ENCODE measurements around the gene JAGN1. TPM values are rescaled to one million over a fixed set of nuclear protein-coding genes. Genes with fewer than 3 reads are reported as not detected.
A peak's percentile ranks its signal among the peaks of the same experiment; 100 is the strongest.

Gene JAGN1
- total and polyA plus RNA-seq, 5 donors from 2014 or later = 17.7 to 70.8 (median 54.0) TPM

- Histone ChIP-seq H3K27ac (ENCODE audit: insufficient read depth, low read length, poor library complexity, severe bottlenecking) (no peak within 1 kb of the TSS), H3K27me3 (ENCODE audit: control insufficient read depth, insufficient read depth, low read length) (no peaks in the 10 kb centered on the region), H3K4me3 (ENCODE audit: low read depth, low read length) (no peak within 1 kb of the TSS), H3K36me3 (ENCODE audit: control insufficient read depth, insufficient read depth, low read length) (no peaks in the 10 kb centered on the region), H3K4me1 (ENCODE audit: control insufficient read depth, insufficient read depth, low read length, poor library complexity, severe bottlenecking) (peaks cover 28% of the 10 kb centered on the region), H3K9me3 (ENCODE audit: control insufficient read depth in 2 of 2, low read length in 2 of 2) (no peaks in the 10 kb centered on the region)
- Mint-ChIP-seq H3K27ac (peak within 1 kb of the TSS in 1 of 3 donors; percentile 71), H3K36me3 (no peaks in the 10 kb centered on the region), H3K4me3 (peak within 1 kb of the TSS; percentile 43 to 89 (median 80)), H3K9me3 (peaks cover 0 to 2% (median 0%) of the 10 kb centered on the region in 7 donors), H3K4me1 (peaks cover 0 to 27% (median 9%) of the 10 kb centered on the region in 4 donors), H3K27me3 (peaks cover 5% of the 10 kb centered on the region)
- DNase-seq (no peak), ATAC-seq (ENCODE audit: low read depth in 2 of 2) (no peak)
These were observed 26.6 kb downstream of the JAGN1 start, which contains the start of gene IL17RC for GRCh38 chr3:9916734-9917680. TSS of gene IL17RC (plus strand) at chr3:9917098. CDS start at chr3:9917316, 218 bp downstream.

GRCh38 chr3:9917820-9918219 lies 27.4 kb downstream of the JAGN1 start:
- no peaks in the 10 kb centered on the region for H3K9me3 Mint-ChIP-seq
- H3K27me3 ChIP-seq (ENCODE audit: control insufficient read depth, insufficient read depth, low read length) = no peaks in the 10 kb centered on the region
- H3K27ac ChIP-seq (ENCODE audit: insufficient read depth, low read length, poor library complexity, severe bottlenecking) = no peak overlapping the region
- peak overlapping the region in 1 of 4 donors; percentile 28 for H3K4me3 Mint-ChIP-seq
- no peak for DNase-seq
- H3K4me3 ChIP-seq (ENCODE audit: low read depth, low read length) = no peak overlapping the region
- no peaks in the 10 kb centered on the region for H3K36me3 ChIP-seq (ENCODE audit: control insufficient read depth, insufficient read depth, low read length)
- peaks cover 8% of the 10 kb centered on the region for H3K27me3 Mint-ChIP-seq
- H3K9me3 ChIP-seq (ENCODE audit: control insufficient read depth in 2 of 2, low read length in 2 of 2) = no peaks in the 10 kb centered on the region
- no peaks in the 10 kb centered on the region for H3K36me3 Mint-ChIP-seq
- peaks cover 0 to 20% (median 4%) of the 10 kb centered on the region in 4 donors for H3K4me1 Mint-ChIP-seq
- H3K27ac Mint-ChIP-seq = no peak overlapping the region
- ATAC-seq (ENCODE audit: low read depth in 2 of 2) = no peak
- peaks cover 20% of the 10 kb centered on the region for H3K4me1 ChIP-seq (ENCODE audit: control insufficient read depth, insufficient read depth, low read length, poor library complexity, severe bottlenecking)

GRCh38 chr3:9918261-9919038 lies 28.0 kb downstream of the JAGN1 start:
- Histone ChIP-seq H3K4me3 (ENCODE audit: low read depth, low read length) (no peak overlapping the region), H3K4me1 (ENCODE audit: control insufficient read depth, insufficient read depth, low read length, poor library complexity, severe bottlenecking) (peaks cover 19% of the 10 kb centered on the region), H3K27me3 (ENCODE audit: control insufficient read depth, insufficient read depth, low read length) (no peaks in the 10 kb centered on the region), H3K9me3 (ENCODE audit: control insufficient read depth in 2 of 2, low read length in 2 of 2) (no peaks in the 10 kb centered on the region), H3K36me3 (ENCODE audit: control insufficient read depth, insufficient read depth, low read length) (no peaks in the 10 kb centered on the region), H3K27ac (ENCODE audit: insufficient read depth, low read length, poor library complexity, severe bottlenecking) (no peak overlapping the region)
- Mint-ChIP-seq H3K4me1 (peaks cover 0 to 18% (median 3%) of the 10 kb centered on the region in 4 donors), H3K27me3 (peaks cover 11% of the 10 kb centered on the region), H3K36me3 (no peaks in the 10 kb centered on the region), H3K4me3 (peak overlapping the region in 1 of 4 donors; percentile 47), H3K27ac (peak overlapping the region in 1 of 3 donors; percentile 26), H3K9me3 (no peaks in the 10 kb centered on the region)
- no peak for ATAC-seq (ENCODE audit: low read depth in 2 of 2)
- no peak for DNase-seq

- no peak overlapping the region for H3K4me3 Mint-ChIP-seq
- peaks cover 12% of the 10 kb centered on the region for H3K27me3 Mint-ChIP-seq
These were observed 37.7 kb downstream of the JAGN1 start for GRCh38 chr3:9928158-9928557.

GRCh38 chr3:9930804-9931418 lies 40.5 kb downstream of the JAGN1 start:
- Histone ChIP-seq H3K36me3 (ENCODE audit: control insufficient read depth, insufficient read depth, low read length) (no peaks in the 10 kb centered on the region), H3K4me3 (ENCODE audit: low read depth, low read length) (no peak overlapping the region), H3K4me1 (ENCODE audit: control insufficient read depth, insufficient read depth, low read length, poor library complexity, severe bottlenecking) (peaks cover 36% of the 10 kb centered on the region), H3K27me3 (ENCODE audit: control insufficient read depth, insufficient read depth, low read length) (no peaks in the 10 kb centered on the region), H3K27ac (ENCODE audit: insufficient read depth, low read length, poor library complexity, severe bottlenecking) (no peak overlapping the region), H3K9me3 (ENCODE audit: control insufficient read depth in 2 of 2, low read length in 2 of 2) (no peaks in the 10 kb centered on the region)
- Mint-ChIP-seq H3K27me3 (no peaks in the 10 kb centered on the region), H3K27ac (peak overlapping the region; percentile 14 to 85 (median 81)), H3K4me3 (peak overlapping the region; percentile 33 to 68 (median 62)), H3K4me1 (peaks cover 6 to 41% (median 28%) of the 10 kb centered on the region in 4 donors), H3K9me3 (no peaks in the 10 kb centered on the region), H3K36me3 (peaks cover 8% of the 10 kb centered on the region)
- ATAC-seq (ENCODE audit: low read depth in 2 of 2) (no peak), DNase-seq (peak in 1 of 3 donors; percentile 25)

More at GRCh38 chr3:9928158-9928557, 37.7 kb downstream of the JAGN1 start:
- Mint-ChIP-seq H3K27ac (no peak overlapping the region), H3K9me3 (no peaks in the 10 kb centered on the region), H3K36me3 (no peaks in the 10 kb centered on the region), H3K4me1 (peaks cover 0 to 19% (median 9%) of the 10 kb centered on the region in 4 donors)
- DNase-seq = no peak
- no peak for ATAC-seq (ENCODE audit: low read depth in 2 of 2)
- Histone ChIP-seq H3K27me3 (ENCODE audit: control insufficient read depth, insufficient read depth, low read length) (no peaks in the 10 kb centered on the region), H3K36me3 (ENCODE audit: control insufficient read depth, insufficient read depth, low read length) (no peaks in the 10 kb centered on the region), H3K9me3 (ENCODE audit: control insufficient read depth in 2 of 2, low read length in 2 of 2) (no peaks in the 10 kb centered on the region), H3K4me3 (ENCODE audit: low read depth, low read length) (no peak overlapping the region), H3K27ac (ENCODE audit: insufficient read depth, low read length, poor library complexity, severe bottlenecking) (no peak overlapping the region), H3K4me1 (ENCODE audit: control insufficient read depth, insufficient read depth, low read length, poor library complexity, severe bottlenecking) (peaks cover 12% of the 10 kb centered on the region)

GRCh38 chr3:9932535-9932842 lies 42.1 kb downstream of the JAGN1 start:
- Mint-ChIP-seq H3K36me3 (peaks cover 8% of the 10 kb centered on the region), H3K9me3 (no peaks in the 10 kb centered on the region), H3K4me1 (peaks cover 12 to 49% (median 31%) of the 10 kb centered on the region in 4 donors), H3K27me3 (no peaks in the 10 kb centered on the region), H3K4me3 (peak overlapping the region; percentile 92 to 100 (median 98)), H3K27ac (peak overlapping the region; percentile 98 to 100 (median 100))
- Histone ChIP-seq H3K4me3 (ENCODE audit: low read depth, low read length) (no peak overlapping the region), H3K9me3 (ENCODE audit: control insufficient read depth in 2 of 2, low read length in 2 of 2) (no peaks in the 10 kb centered on the region), H3K27me3 (ENCODE audit: control insufficient read depth, insufficient read depth, low read length) (no peaks in the 10 kb centered on the region), H3K36me3 (ENCODE audit: control insufficient read depth, insufficient read depth, low read length) (peaks cover 7% of the 10 kb centered on the region), H3K4me1 (ENCODE audit: control insufficient read depth, insufficient read depth, low read length, poor library complexity, severe bottlenecking) (peaks cover 36% of the 10 kb centered on the region), H3K27ac (ENCODE audit: insufficient read depth, low read length, poor library complexity, severe bottlenecking) (peak overlapping the region; percentile 98)
- DNase-seq = no peak
- ATAC-seq (ENCODE audit: low read depth in 2 of 2) = no peak

GRCh38 chr3:9932843-9933560 lies 42.6 kb downstream of the JAGN1 start:
- peak; percentile 74 for ATAC-seq (ENCODE audit: low read depth in 2 of 2)
- peak overlapping the region; percentile 92 to 100 (median 98) for H3K4me3 Mint-ChIP-seq
- H3K9me3 ChIP-seq (ENCODE audit: control insufficient read depth in 2 of 2, low read length in 2 of 2) = no peaks in the 10 kb centered on the region
- peak; percentile 80 to 90 (median 83) for DNase-seq
- peaks cover 9% of the 10 kb centered on the region for H3K36me3 Mint-ChIP-seq
- H3K4me1 Mint-ChIP-seq = peaks cover 12 to 49% (median 31%) of the 10 kb centered on the region in 4 donors
- peaks cover 12% of the 10 kb centered on the region for H3K36me3 ChIP-seq (ENCODE audit: control insufficient read depth, insufficient read depth, low read length)
- H3K9me3 Mint-ChIP-seq = no peaks in the 10 kb centered on the region
- H3K27ac ChIP-seq (ENCODE audit: insufficient read depth, low read length, poor library complexity, severe bottlenecking) = peak overlapping the region; percentile 98
- peaks cover 36% of the 10 kb centered on the region for H3K4me1 ChIP-seq (ENCODE audit: control insufficient read depth, insufficient read depth, low read length, poor library complexity, severe bottlenecking)
- no peak overlapping the region for H3K4me3 ChIP-seq (ENCODE audit: low read depth, low read length)
- no peaks in the 10 kb centered on the region for H3K27me3 Mint-ChIP-seq
- H3K27me3 ChIP-seq (ENCODE audit: control insufficient read depth, insufficient read depth, low read length) = no peaks in the 10 kb centered on the region
- H3K27ac Mint-ChIP-seq = peak overlapping the region; percentile 98 to 100 (median 100)
